LNCAP (cell line): ENCODE measurements around the gene CDC7.
A peak's percentile ranks its signal among the peaks of the same experiment; 100 is the strongest.

Experiments used
- CTCF ChIP-seq: fragments of 450-650 bp; IDR thresholded peaks from 2 replicates; pipeline ENCODE4 v1.5.1; 2017; ENCODE audit warnings: mild to moderate bottlenecking

Gene CDC7

GRCh38 chr1:91513706-91514105 lies 13.1 kb downstream of the CDC7 start:
- TF ChIP-seq CTCF = no peak

GRCh38 chr1:91515994-91516393 lies 15.3 kb downstream of the CDC7 start:
- TF ChIP-seq CTCF = no peak

GRCh38 chr1:91520942-91521507 lies 20.4 kb downstream of the CDC7 start:
- no peak for TF ChIP-seq CTCF

DNA sequence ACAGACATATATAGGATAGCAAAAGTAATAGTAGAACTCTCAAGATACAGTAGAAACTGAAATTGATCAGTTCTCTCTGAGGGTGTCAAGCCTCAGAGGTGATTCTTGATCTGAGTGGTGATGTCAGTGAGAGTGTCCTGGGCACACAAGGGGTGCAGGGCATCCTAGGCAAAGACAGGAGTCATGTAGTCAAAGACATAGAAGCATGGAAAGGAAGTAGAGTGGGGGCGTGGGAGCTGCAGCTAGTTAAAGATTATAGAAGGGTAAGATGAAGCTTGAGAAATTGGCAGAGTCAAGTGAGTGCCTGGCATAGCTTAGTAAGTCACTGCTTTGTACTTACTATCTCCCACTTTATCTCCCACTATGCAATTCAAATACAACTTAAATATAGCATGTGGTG lies 22.8 kb downstream of the CDC7 start:
- no peak for TF ChIP-seq CTCF

- TF ChIP-seq CTCF = no peak
Measured at GRCh38 chr1:91526496-91526895, 25.8 kb downstream of the CDC7 start.

DNA sequence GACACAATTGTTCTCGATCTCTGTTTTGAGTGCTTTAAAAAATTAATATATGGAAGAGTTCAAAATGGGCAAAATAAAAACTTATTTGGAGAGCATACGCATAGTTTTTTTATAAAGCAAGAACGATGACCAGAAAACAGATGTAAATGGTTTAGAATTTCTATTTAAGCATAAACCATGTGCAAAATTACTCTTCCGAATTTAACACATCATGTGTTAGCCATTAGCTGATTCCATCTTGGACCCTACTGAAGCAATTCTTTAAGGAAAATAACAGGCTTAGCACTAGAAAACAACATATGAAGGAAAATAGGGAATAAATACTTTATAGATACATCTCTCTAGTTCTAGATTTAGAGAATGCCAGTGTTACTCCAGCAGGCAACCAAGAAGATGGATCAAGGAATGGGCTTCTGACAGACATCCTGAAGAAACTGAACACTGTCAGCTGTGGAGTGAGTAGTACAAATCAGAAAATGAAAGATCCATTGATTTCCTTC lies 26.7 kb downstream of the CDC7 start:
- no peak for TF ChIP-seq CTCF

DNA sequence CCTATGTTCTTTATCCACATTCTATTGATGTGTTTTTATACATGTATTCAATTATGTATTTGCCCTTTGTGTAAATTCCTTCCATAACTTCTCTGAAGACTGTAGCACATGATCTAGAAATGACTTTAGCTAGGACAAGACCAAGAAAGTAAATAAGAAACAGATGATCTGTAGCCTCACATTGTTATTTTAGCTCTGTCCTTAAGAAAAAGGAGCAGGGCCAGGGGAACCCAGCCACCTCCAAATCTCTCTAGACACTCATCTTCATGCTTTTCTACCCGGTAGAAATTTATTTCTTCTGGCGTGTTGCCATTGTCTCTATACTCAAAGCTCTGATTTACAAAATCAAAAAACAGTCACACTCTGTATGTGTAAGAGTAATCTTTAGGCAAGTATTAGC lies 27.1 kb downstream of the CDC7 start:
- no peak for TF ChIP-seq CTCF

DNA sequence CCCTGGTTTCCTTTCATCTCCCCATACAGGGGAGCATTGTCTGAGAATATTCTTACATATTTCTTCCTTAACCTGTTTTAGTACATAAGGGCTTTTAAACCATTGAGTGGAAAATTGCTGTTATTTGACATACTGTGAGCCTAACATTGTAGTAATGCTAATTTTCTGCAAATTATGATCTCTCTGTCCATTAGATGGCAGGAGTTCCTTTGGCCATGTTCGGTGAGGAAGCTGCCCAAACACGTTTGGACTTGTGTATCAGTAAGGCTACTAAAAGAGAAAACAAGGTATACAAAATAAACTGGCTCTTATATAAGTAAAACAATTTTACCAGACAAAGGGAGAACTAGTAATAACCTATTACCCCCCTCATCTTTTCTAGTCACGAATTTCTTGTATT lies 29.2 kb downstream of the CDC7 start:
- peak; percentile 66 for TF ChIP-seq CTCF
